HepG2 (cell line): Measurements from ENCODE around the gene BMP2K. TPM values are rescaled to one million over a fixed set of nuclear protein-coding genes. Genes with fewer than 3 reads are reported as not detected.
A peak's percentile ranks its signal among the peaks of the same experiment; 100 is the strongest.

Experiments used
- ETS1 ChIP-seq: sonication (generic); formaldehyde crosslinking; IDR thresholded peaks from 2 replicates; pipeline ENCODE4 v1.4.0; 2020; ENCODE audit warnings: missing genetic modification reagents
- GRHL1 ChIP-seq: sonication (generic); formaldehyde crosslinking; conservative IDR thresholded peaks from 2 replicates; pipeline ENCODE4 v1.8.0; 2022; ENCODE audit warnings: missing genetic modification reagents
- HMGXB3 ChIP-seq: sonication (generic); formaldehyde crosslinking; IDR thresholded peaks from 2 replicates; pipeline ENCODE4 v1.4.0; 2020; ENCODE audit warnings: missing genetic modification reagents, borderline replicate concordance
- HOXA7 ChIP-seq: sonication (generic); formaldehyde crosslinking; IDR thresholded peaks from 2 replicates; pipeline ENCODE4 v1.8.1; 2022; ENCODE audit warnings: mild to moderate bottlenecking, missing genetic modification reagents, moderate library complexity
- IRF2 ChIP-seq: IDR thresholded peaks from 2 replicates; pipeline ENCODE4 v1.6.1; 2018; ENCODE audit warnings: missing genetic modification reagents, missing compliant biosample characterization
- MTA3 ChIP-seq: sonication (generic); formaldehyde crosslinking; IDR thresholded peaks from 2 replicates; pipeline ENCODE4 v1.4.0; 2020; ENCODE audit warnings: missing genetic modification reagents
- NCOR1 ChIP-seq: fragments of 200-600 bp; sonication (generic); IDR thresholded peaks from 2 replicates; pipeline ENCODE4 v1.7.0; 2017; ENCODE audit warnings: antibody characterized with exemption, low read length, borderline replicate concordance
- NFE2L2 ChIP-seq: fragments of 150-350 bp; IDR thresholded peaks from 2 replicates; pipeline ENCODE4 v1.6.1; 2014; ENCODE audit warnings: low read length
- NR2C2 ChIP-seq: sonication (generic); formaldehyde crosslinking; IDR thresholded peaks from 2 replicates; pipeline ENCODE4 v1.4.0; 2020; ENCODE audit warnings: missing genetic modification reagents, mild to moderate bottlenecking, moderate library complexity, borderline replicate concordance
- SRSF9 ChIP-seq: fragments of 200-400 bp; formaldehyde crosslinking; IDR thresholded peaks from 2 replicates; pipeline ENCODE4 v1.6.1; 2018; ENCODE audit warnings: borderline replicate concordance, mild to moderate bottlenecking, low read depth, low read length; ENCODE audit not compliant: insufficient read depth, poor library complexity, severe bottlenecking
- YEATS4 ChIP-seq: sonication (generic); formaldehyde crosslinking; IDR thresholded peaks from 2 replicates; pipeline ENCODE4 v1.4.0; 2020; ENCODE audit warnings: missing genetic modification reagents, borderline replicate concordance
- ZFP36L2 ChIP-seq: sonication (generic); formaldehyde crosslinking; IDR thresholded peaks from 2 replicates; pipeline ENCODE4 v1.4.0; 2020; ENCODE audit warnings: missing genetic modification reagents
- ZFYVE20 ChIP-seq: sonication (generic); formaldehyde crosslinking; IDR thresholded peaks from 2 replicates; pipeline ENCODE4 v1.8.0; 2023; ENCODE audit warnings: low read depth, mild to moderate bottlenecking, moderate library complexity, missing genetic modification reagents, borderline replicate concordance
- ZNF547 ChIP-seq: sonication (generic); formaldehyde crosslinking; IDR thresholded peaks from 2 replicates; pipeline ENCODE4 v1.5.1; 2020; ENCODE audit warnings: mild to moderate bottlenecking, missing genetic modification reagents
- ZNF704 ChIP-seq: sonication (generic); formaldehyde crosslinking; IDR thresholded peaks from 2 replicates; pipeline ENCODE4 v1.8.1; 2023; ENCODE audit warnings: mild to moderate bottlenecking, inconsistent platforms, moderate library complexity, missing genetic modification reagents, borderline replicate concordance
- polyA plus RNA-seq, 8 experiments: library from polyadenylated mRNA; depleted of rRNA in 3 of 8; stranded (reverse) in 7 of 8; unstranded in 1 of 8; fragments of >200 nt; fragmentation: Illumina TruSeq in 4 of 8; extraction: Trizol in 4 of 8; gene quantifications; 2 replicates each; pipeline versions ENCODE4 v1.2.1 to v1.2.3, GENCODE V29; 2011 to 2016; ENCODE audit warnings: low read depth in 4 of 8, missing spikeins in 1 of 8, mixed read lengths in 1 of 8; ENCODE audit not compliant: insufficient read depth in 1 of 8
- total RNA-seq, 5 experiments: library from RNA; depleted of rRNA; stranded (reverse); fragments of >200 nt; fragmentation: Illumina TruSeq; extraction: Trizol; gene quantifications; 2 replicates each; pipeline ENCODE4 v1.2.3, GENCODE V29; 2016; ENCODE audit warnings: low read depth in 1 of 5
- TF ChIP-seq, protein P1 (sequence below): sonication (generic); formaldehyde crosslinking; IDR thresholded peaks from 2 replicates; pipeline ENCODE4 v1.5.1; 2020; ENCODE audit warnings: missing genetic modification reagents, mild to moderate bottlenecking, borderline replicate concordance
- TF ChIP-seq, protein P2 (sequence below): sonication (generic); formaldehyde crosslinking; IDR thresholded peaks from 2 replicates; pipeline ENCODE4 v1.5.0; 2020; ENCODE audit warnings: missing genetic modification reagents, mild to moderate bottlenecking, borderline replicate concordance

Gene BMP2K
- total and polyA plus RNA-seq, 2 of the 13 experiments (the other 11 are each of a cell fraction or from before 2014, with no cell fraction given): 8.6 to 15.2 TPM

DNA sequence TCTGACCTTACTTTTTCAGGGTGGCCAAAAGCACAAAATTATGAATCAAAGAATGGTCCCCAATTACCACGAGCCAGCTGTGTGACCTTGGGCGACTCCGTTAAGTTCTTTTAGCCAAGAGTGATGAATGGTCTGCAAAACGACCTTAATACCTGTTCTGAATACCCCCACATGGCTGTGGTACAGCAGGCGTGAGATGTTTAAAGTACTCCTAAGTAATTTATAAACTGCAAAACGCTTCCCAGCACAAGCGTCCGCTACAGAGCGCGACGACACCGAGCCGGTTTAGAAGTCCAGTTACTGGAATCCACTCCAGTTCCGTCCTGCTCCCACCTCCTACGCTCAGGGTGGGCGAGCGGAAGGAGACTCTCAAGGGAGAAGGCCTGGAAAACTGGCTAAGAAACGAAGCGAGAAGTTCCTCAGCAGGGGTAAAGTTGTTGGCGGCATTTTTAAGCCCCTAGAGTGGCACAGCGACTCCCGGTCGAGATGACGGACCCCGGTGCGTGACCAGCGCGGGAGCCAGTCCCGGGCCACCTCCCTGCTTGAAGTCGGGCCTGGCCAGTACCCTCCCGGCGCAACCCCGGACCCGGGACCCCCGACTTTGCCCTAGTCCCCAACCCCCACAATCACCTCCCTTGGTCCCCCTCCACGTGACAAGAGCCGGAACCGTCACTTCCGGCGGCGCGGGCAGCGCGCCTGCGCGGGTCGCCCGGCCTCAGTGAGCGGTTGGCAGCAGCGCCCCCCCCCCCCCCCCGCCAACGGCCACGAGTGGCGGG, 659 bp upstream of the BMP2K start (continued):
- TF ChIP-seq NFE2L2: no peak
- no peak for TF ChIP-seq ZFYVE20 (CRISPR knock-in tag)
- TF ChIP-seq NR2C2 (CRISPR knock-in tag): no peak
- no peak for TF ChIP-seq ETS1 (CRISPR knock-in tag)
- TF ChIP-seq ZFP36L2: no peak
- TF ChIP-seq, protein P1, sequence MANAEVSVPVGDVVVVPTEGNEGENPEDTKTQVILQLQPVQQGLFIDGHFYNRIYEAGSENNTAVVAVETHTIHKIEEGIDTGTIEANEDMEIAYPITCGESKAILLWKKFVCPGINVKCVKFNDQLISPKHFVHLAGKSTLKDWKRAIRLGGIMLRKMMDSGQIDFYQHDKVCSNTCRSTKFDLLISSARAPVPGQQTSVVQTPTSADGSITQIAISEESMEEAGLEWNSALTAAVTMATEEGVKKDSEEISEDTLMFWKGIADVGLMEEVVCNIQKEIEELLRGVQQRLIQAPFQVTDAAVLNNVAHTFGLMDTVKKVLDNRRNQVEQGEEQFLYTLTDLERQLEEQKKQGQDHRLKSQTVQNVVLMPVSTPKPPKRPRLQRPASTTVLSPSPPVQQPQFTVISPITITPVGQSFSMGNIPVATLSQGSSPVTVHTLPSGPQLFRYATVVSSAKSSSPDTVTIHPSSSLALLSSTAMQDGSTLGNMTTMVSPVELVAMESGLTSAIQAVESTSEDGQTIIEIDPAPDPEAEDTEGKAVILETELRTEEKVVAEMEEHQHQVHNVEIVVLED (CRISPR knock-in tag): peak; percentile 43
- TF ChIP-seq HOXA7 (CRISPR knock-in tag): 0 out of 2 replicates have a peak, but pooled peaks have one; percentile 44
- TF ChIP-seq HMGXB3: no peak
- TF ChIP-seq ZNF547 (CRISPR knock-in tag): peak; percentile 58; the same call in 1 of the 2 replicates
- TF ChIP-seq GRHL1 (CRISPR knock-in tag): no peak
- no peak for TF ChIP-seq NCOR1
- TF ChIP-seq MTA3 (CRISPR knock-in tag): no peak
- TF ChIP-seq SRSF9: no peak
- no peak; the same call in 1 of the 2 replicates for TF ChIP-seq ZNF704 (CRISPR knock-in tag)
- 0 out of 2 replicates have a peak, but pooled peaks have one; percentile 27 for TF ChIP-seq IRF2 (CRISPR knock-in tag)
- TF ChIP-seq, protein P2, sequence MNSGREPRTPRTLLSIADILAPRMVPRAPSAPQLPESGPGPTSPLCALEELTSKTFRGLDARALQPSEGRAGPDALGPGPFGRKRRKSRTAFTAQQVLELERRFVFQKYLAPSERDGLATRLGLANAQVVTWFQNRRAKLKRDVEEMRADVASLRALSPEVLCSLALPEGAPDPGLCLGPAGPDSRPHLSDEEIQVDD (CRISPR knock-in tag): no peak
- TF ChIP-seq YEATS4: peak; percentile 71
